Natural killer cell (primary cell): Measurements from ENCODE around the gene ZNF276. TPM values are rescaled to one million over a fixed set of nuclear protein-coding genes. Genes with fewer than 3 reads are reported as not detected.
A peak's percentile ranks its signal among the peaks of the same experiment; 100 is the strongest.

Source experiments
- ATAC-seq, 3 donors: fragments of 150-1000 bp in 2 of 3; fragments of 200-7000 bp in 1 of 3; cut with Tn5 transposase; 1 replicate in 1 of 3; 2 replicates in 2 of 3; pipeline ENCODE4 v1.10.0; 2021; ENCODE audit warnings: mild to moderate bottlenecking in 2 of 3, moderate library complexity in 2 of 3
- DNase-seq, 2 donors: peaks; one replicate each; pipeline versions ENCODE4 v3.0.0 to v3.0.0-alpha.2; 2013 to 2021; ENCODE audit warnings: mixed read lengths in 1 of 2
- H3K27ac ChIP-seq: one replicate; pipeline ENCODE4 v1.5.1; 2013; ENCODE audit warnings: mild to moderate bottlenecking, low read length
- H3K27me3 ChIP-seq: one replicate; pipeline ENCODE4 v1.6.1; 2013; ENCODE audit warnings: low read length; ENCODE audit not compliant: control insufficient read depth, insufficient read depth
- H3K36me3 ChIP-seq: one replicate; pipeline ENCODE4 v1.6.1; 2013; ENCODE audit warnings: low read length; ENCODE audit not compliant: control insufficient read depth, insufficient read depth
- H3K4me1 ChIP-seq: one replicate; pipeline ENCODE4 v1.6.1; 2013; ENCODE audit warnings: low read length; ENCODE audit not compliant: control insufficient read depth, insufficient read depth
- H3K4me3 ChIP-seq: one replicate; pipeline ENCODE4 v1.5.1; 2013; ENCODE audit warnings: low read length
- H3K9me3 ChIP-seq: one replicate; pipeline ENCODE4 v1.6.1; 2013; ENCODE audit warnings: low read length; ENCODE audit not compliant: control insufficient read depth, insufficient read depth
- H3K27ac Mint-ChIP-seq, 2 donors: one replicate each; pipeline ENCODE4 v1.8.0; 2022; ENCODE audit warnings: mild to moderate bottlenecking in 2 of 2, mixed read lengths in 2 of 2, moderate library complexity in 1 of 2
- H3K27me3 Mint-ChIP-seq, 2 donors: one replicate each; pipeline ENCODE4 v1.8.0; 2022; ENCODE audit warnings: low read depth in 2 of 2, mixed read lengths in 2 of 2
- H3K36me3 Mint-ChIP-seq: one replicate; pipeline ENCODE4 v1.8.0; 2022; ENCODE audit warnings: mixed read lengths
- H3K4me1 Mint-ChIP-seq, 2 donors: one replicate each; pipeline ENCODE4 v1.8.0; 2022; ENCODE audit warnings: mixed read lengths in 2 of 2
- H3K4me3 Mint-ChIP-seq: one replicate; pipeline ENCODE4 v1.8.0; 2022; ENCODE audit warnings: mild to moderate bottlenecking, moderate library complexity, mixed read lengths
- H3K9me3 Mint-ChIP-seq, 2 donors: one replicate each; pipeline ENCODE4 v1.8.0; 2022; ENCODE audit warnings: mixed read lengths in 2 of 2
- CTCF ChIP-seq: fragments of 200-600 bp; IDR thresholded peaks from one replicate; pipeline ENCODE4 v1.8.0; 2022; ENCODE audit warnings: antibody characterized with exemption
- WGBS: methylation state at CpG from one replicate; pipeline ENCODE4 v1.1.7; 2013; ENCODE audit warnings: missing lambda C conversion rate; ENCODE audit not compliant: insufficient coverage; 5-methylcytosine and 5-hydroxymethylcytosine counted together
- intact Hi-C: fragments of 100-400 bp; cut with micrococcal nuclease; formaldehyde crosslinking; loops from one replicate; pipeline ENCODE4 v1.14.2; 2022
- total RNA-seq, 4 donors: library from RNA; stranded (reverse); fragments of 120-200 nt in 1 of 4; gene quantifications; one replicate each; pipeline versions ENCODE4 v1.2.3 to v1.2.4, GENCODE V29; 2013 to 2022

Gene ZNF276
- total RNA-seq, 3 donors from 2014 or later (not counting 1 experiment from before 2014, with no cell fraction given): 146 to 206 (median 186) TPM

DNA sequence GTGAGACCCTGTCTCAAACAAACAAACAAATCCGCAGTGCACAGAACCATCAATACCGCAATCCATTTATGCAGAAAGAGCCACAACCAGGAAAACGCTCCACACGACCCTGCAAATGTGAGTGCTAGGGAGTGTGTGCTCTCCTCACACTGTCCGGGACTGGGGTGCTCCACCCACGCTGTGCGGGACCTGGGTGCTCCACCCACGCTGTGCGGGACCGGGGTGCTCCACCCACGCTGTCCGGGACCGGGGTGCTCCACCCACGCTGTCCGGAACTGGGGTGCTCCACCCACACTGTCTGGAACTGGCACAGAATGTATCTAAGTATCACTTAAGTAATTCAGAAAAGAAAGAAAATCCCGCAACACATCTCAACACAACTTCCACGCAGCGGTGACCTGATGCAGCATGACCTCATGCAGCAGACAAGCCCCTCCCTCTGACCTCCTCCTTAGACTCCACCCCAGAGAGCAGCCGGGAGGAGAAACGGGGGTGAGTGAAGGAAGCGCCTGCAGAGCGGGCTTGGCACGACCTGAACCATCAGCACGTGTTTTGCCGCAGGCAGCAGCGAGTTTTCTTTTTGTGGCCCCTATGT, 38.5 kb downstream of the ZNF276 start:
- intact Hi-C loops: loop anchor here (5.0 kb wide), 2 partner anchors 53 to 102 kb away; no protein-coding TSS in a partner anchor
- no peak overlapping the region for H3K4me3 ChIP-seq
- H3K4me1 Mint-ChIP-seq: peaks cover 30 to 44% of the 10 kb centered on the region in 2 donors
- H3K27ac Mint-ChIP-seq: peak overlapping the region; percentile 92 to 95
- H3K4me3 Mint-ChIP-seq: peak overlapping the region; percentile 52
- H3K27me3 ChIP-seq: no peaks in the 10 kb centered on the region
- H3K9me3 ChIP-seq: no peaks in the 10 kb centered on the region
- peaks cover 28% of the 10 kb centered on the region for H3K36me3 ChIP-seq
- DNase-seq (peak in 1 of 2 donors; percentile 26), ATAC-seq (no peak)
- TF ChIP-seq CTCF: no peak
- no peaks in the 10 kb centered on the region for H3K27me3 Mint-ChIP-seq
- no peaks in the 10 kb centered on the region for H3K36me3 Mint-ChIP-seq
- WGBS: 93% methylated on average over 25 of the region's 26 CpGs
- no peak overlapping the region for H3K27ac ChIP-seq
- peaks cover 47% of the 10 kb centered on the region for H3K4me1 ChIP-seq
- no peaks in the 10 kb centered on the region for H3K9me3 Mint-ChIP-seq

- H3K36me3 Mint-ChIP-seq: no peaks in the 10 kb centered on the region
- no peak for TF ChIP-seq CTCF
These were observed 40.1 kb downstream of the ZNF276 start for GRCh38 chr16:89761304-89761922.

DNA sequence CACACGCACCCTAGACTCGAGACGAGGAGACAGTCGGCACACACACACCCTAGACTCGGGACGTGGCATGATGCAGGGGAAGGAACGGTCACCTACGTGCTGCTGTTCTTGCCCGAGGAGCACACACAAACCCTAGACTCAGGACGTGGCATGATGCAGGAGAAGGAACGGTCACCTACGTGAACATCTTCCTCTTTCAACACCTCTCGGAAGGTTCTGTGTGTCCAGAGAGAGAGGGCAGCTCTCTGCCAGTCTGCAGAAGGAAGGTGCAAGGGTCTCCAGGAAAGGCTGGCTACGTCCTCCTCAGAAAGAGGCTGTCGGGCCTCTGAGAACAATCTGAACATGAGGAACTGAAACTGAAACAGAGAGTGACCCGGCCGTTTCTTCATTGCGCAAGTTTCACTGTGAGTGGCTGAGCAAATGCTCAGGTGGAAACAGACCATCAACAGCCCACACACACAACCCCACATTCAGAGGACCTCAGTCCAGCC, 43.4 kb downstream of the ZNF276 start:
- peak overlapping the region; percentile 83 for H3K27ac ChIP-seq
- no peaks in the 10 kb centered on the region for H3K27me3 ChIP-seq
- no peaks in the 10 kb centered on the region for H3K36me3 Mint-ChIP-seq
- H3K27ac Mint-ChIP-seq: peak overlapping the region; percentile 95 to 98
- no peak for TF ChIP-seq CTCF
- intact Hi-C loops: loop anchor here (1.0 to 5.0 kb wide), 3 partner anchors 43 to 98 kb away; partner anchors contain the start of gene ZNF276
- H3K4me3 ChIP-seq: peak overlapping the region; percentile 39
- H3K4me1 Mint-ChIP-seq: peaks cover 33 to 43% of the 10 kb centered on the region in 2 donors
- ATAC-seq: peak; percentile 85 to 88 (median 87)
- H3K4me3 Mint-ChIP-seq: peak overlapping the region; percentile 93
- H3K4me1 ChIP-seq: peaks cover 52% of the 10 kb centered on the region
- peaks cover 10% of the 10 kb centered on the region for H3K36me3 ChIP-seq
- peak; percentile 54 to 67 for DNase-seq
- no peaks in the 10 kb centered on the region for H3K9me3 Mint-ChIP-seq
- no peaks in the 10 kb centered on the region for H3K27me3 Mint-ChIP-seq
- WGBS: 5% methylated on average over 18 of the region's 18 CpGs
- no peaks in the 10 kb centered on the region for H3K9me3 ChIP-seq

More at GRCh38 chr16:89761304-89761922, 40.1 kb downstream of the ZNF276 start:
- Histone ChIP-seq H3K27ac (peak overlapping the region; percentile 79), H3K36me3 (peaks cover 28% of the 10 kb centered on the region), H3K4me3 (peak overlapping the region; percentile 48), H3K4me1 (peaks cover 56% of the 10 kb centered on the region), H3K27me3 (no peaks in the 10 kb centered on the region), H3K9me3 (no peaks in the 10 kb centered on the region)
- Mint-ChIP-seq H3K9me3 (no peaks in the 10 kb centered on the region), H3K27ac (peak overlapping the region; percentile 92 to 95), H3K4me1 (peaks cover 33 to 43% of the 10 kb centered on the region in 2 donors), H3K4me3 (peak overlapping the region; percentile 96), H3K27me3 (no peaks in the 10 kb centered on the region)
- intact Hi-C loops: loop anchor here (5.0 kb wide), 2 partner anchors 54 to 101 kb away; no protein-coding TSS in a partner anchor
- ATAC-seq: peak in 2 of 3 donors; percentile 40 to 45
- DNase-seq: peak in 1 of 2 donors; percentile 60
- 17% methylated on average over 15 of the region's 17 CpGs for WGBS
